22Rv1 (cell line): Measurements from ENCODE around the gene RASA3.

Experiments used
- H3K27ac ChIP-seq: fragments of 450-650 bp; 2 replicates; pipeline ENCODE4 v1.5.1; 2017
- CTCF ChIP-seq: fragments of 450-650 bp; IDR thresholded peaks from 2 replicates; pipeline ENCODE4 v1.5.1; 2017; ENCODE audit warnings: mild to moderate bottlenecking
- ZFX ChIP-seq: fragments of 450-650 bp; IDR thresholded peaks from 2 replicates; pipeline ENCODE4 v1.6.1; 2017; ENCODE audit warnings: antibody characterized with exemption, borderline replicate concordance

Gene RASA3

GRCh38 chr13:114081761-114082681, 50.4 kb downstream of the RASA3 start:
- H3K27ac ChIP-seq: no peak overlapping the region
- no peak for TF ChIP-seq CTCF

GRCh38 chr13:114080739-114081561, 51.5 kb downstream of the RASA3 start:
- H3K27ac ChIP-seq: no peak overlapping the region
- TF ChIP-seq ZFX (no peak), CTCF (no peak)

GRCh38 chr13:114079601-114080536, 52.6 kb downstream of the RASA3 start:
- TF ChIP-seq ZFX (no peak), CTCF (no peak)
- no peak overlapping the region for H3K27ac ChIP-seq

- TF ChIP-seq CTCF (no peak), ZFX (no peak)
- H3K27ac ChIP-seq: no peak overlapping the region
These were observed 53.7 kb downstream of the RASA3 start for GRCh38 chr13:114078461-114079451.

GRCh38 chr13:114077933-114078325, 54.5 kb downstream of the RASA3 start:
- H3K27ac ChIP-seq: no peak overlapping the region
- TF ChIP-seq ZFX (no peak), CTCF (no peak)
